SJSA1 (cell line): ENCODE measurements around the gene RBM4B. TPM values are rescaled to one million over a fixed set of nuclear protein-coding genes. Genes with fewer than 3 reads are reported as not detected.

Experiments used
- total RNA-seq: library from RNA; depleted of rRNA; stranded (reverse); fragments of >200 nt; shearing (Covaris generic); gene quantifications from 2 replicates; pipeline ENCODE4 v1.2.3, GENCODE V29; 2014; rRNA removed

The RBM4B gene
- total RNA-seq, 1 experiment from 2014 or later: 47.8 TPM

Other genes with a start within 250 kb of the RBM4B start
- gene MRPL11, start 239.0 kb downstream of the RBM4B start, total RNA-seq: 186 and 201 TPM in 2 replicates
- gene PELI3, start 211.0 kb downstream of the RBM4B start, total RNA-seq: 7.0 and 11.1 TPM in 2 replicates
- gene DPP3, start 197.5 kb downstream of the RBM4B start, total RNA-seq: 140 and 146 TPM in 2 replicates
- gene BBS1, start 167.3 kb downstream of the RBM4B start, total RNA-seq: 28.7 and 38.8 TPM in 2 replicates
- 17.9 and 18.3 TPM in 2 replicates for gene ZDHHC24, start 131.8 kb downstream of the RBM4B start, total RNA-seq
- not detected in 2 replicates for gene ACTN3, start 131.0 kb downstream of the RBM4B start, total RNA-seq
- gene CTSF, start 109.3 kb downstream of the RBM4B start, total RNA-seq: 4.9 and 5.6 TPM in 2 replicates
- gene CCDC87, start 84.8 kb downstream of the RBM4B start, total RNA-seq: 0.34 TPM in 1 of 2 replicates, not detected in the other
- 44.8 and 46.6 TPM in 2 replicates for gene CCS, start 84.7 kb downstream of the RBM4B start, total RNA-seq
- gene RBM14, start 61.3 kb downstream of the RBM4B start, total RNA-seq: 33.1 and 57.8 TPM in 2 replicates
- 136 and 170 TPM in 2 replicates for gene RBM4, start 39.2 kb downstream of the RBM4B start, total RNA-seq
- under 0.01 and 0.29 TPM in 2 replicates for gene SPTBN2, start 51.3 kb upstream of the RBM4B start, total RNA-seq
- 75.0 and 76.3 TPM in 2 replicates for gene RCE1, start 165.6 kb upstream of the RBM4B start, total RNA-seq
- gene LRFN4, start 179.2 kb upstream of the RBM4B start, total RNA-seq: 64.1 and 79.9 TPM in 2 replicates